NCI-H146 treated with DMSO at 0.1 percent for 48 hours (cell line): ENCODE results near the gene TMEM82.

ENCODE experiments used
- DNase-seq: peaks from one replicate; lab custom pipeline; 2025; ENCODE audit not compliant: unreplicated experiment; lab: John Stamatoyannopoulos, UW

The TMEM82 gene

DNA sequence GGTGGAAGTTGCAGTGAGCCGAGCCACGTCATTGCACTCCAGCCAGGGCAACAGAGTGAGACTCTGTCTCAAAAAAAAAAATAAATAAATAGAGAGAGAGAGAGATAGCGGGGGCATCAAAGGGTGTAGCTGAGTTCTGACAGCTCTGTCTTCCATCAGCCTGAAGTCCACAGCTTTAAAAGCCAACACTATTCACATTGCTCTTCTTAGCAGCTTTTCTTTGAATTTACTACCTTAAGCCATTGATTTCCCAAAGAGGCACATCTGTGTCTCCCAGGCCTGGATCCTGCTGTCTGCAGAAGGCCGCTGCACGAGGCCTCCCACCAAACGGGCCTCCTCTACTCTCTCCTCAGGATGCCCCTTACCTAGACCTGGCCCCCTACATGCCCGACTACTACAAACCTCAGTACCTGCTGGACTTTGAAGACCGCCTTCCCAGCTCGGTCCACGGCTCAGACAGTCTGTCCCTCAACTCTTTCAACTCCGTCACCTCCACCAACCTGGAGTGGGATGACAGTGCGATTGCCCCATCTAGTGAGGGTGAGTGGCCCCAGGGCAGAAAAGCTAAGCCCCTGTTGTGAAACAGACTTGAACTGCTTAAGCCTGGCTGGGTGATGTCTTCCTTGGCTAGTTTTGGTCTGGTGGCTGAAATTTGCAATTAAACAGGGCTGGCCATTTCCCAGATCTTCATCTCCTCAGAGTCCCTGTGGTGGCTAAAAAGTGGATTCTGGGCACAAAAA is 22.7 kb upstream of the TMEM82 start:
- no peak for DNase-seq

DNA sequence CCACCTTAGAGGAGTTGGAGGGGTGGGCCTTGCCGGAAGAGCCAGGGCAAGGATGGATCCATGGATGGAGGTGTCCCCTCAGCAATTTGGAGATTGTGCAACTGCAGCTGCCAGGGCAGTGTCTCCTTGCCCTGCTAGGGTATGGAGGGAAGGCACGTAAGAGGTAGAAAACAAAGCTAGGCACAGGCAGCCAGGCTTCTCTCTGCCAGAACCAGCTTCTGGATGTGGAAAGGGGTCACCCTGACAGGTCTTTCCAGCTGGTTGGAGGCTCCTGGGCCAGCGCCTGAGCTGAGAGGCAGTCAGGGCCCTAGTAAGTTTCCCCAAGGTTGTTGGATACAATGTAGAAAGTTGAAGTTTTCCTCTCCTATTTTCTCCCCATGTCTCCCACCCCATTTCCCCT is 21.4 kb upstream of the TMEM82 start:
- DNase-seq: no peak

DNA sequence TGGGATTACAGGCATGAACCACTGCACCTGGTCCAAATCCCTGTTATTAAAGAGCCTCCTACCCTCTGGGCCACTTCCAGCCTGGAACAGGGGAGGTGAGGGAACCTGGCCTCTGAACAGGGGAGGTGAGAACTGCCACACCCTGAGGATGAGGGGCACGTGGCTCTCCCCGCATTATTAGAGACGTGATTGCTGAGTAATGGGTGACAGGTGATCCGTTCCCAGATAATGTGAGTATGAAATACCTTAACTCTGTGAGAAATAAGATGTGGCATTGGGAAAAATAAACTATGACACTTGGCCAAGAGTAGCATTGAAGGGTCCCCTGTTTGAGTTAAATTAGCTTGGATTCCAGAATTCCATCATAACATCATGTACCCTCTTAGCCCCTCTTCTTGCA is 19.9 kb upstream of the TMEM82 start:
- DNase-seq: no peak

DNA sequence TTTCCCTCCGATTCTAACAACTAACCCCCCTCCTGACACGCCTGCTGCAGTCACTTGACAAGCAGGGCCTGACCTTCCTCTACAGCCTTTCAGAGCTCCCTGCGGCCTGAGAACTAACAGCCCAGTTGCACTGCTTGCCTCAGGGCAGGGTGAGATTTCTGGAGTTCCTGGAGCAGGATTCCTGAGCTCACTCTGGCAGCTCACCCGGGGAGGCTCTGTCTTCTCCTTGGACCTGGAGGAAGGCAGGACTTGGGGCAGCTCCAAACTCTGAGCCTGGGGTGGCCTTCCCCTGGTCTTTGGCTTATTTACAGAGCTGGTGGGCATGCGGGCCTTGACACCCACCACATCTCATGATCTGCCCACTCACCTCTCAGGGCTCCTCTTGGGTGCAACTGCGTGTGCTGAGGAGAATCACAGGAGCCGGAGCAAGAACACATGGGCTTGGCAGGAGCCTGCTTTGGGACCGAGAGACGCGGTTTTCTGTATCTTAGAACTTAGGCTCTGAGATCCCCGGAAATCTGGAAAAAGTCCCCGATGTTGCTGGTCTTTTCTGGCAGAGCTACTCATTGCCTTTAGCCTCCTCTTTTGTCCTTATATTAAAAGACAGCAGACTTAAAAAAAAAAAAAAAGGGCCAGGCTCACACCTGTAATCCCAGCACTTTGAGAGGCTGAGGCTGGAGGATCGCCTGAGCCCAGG is 19.3 kb upstream of the TMEM82 start:
- DNase-seq: no peak

DNA sequence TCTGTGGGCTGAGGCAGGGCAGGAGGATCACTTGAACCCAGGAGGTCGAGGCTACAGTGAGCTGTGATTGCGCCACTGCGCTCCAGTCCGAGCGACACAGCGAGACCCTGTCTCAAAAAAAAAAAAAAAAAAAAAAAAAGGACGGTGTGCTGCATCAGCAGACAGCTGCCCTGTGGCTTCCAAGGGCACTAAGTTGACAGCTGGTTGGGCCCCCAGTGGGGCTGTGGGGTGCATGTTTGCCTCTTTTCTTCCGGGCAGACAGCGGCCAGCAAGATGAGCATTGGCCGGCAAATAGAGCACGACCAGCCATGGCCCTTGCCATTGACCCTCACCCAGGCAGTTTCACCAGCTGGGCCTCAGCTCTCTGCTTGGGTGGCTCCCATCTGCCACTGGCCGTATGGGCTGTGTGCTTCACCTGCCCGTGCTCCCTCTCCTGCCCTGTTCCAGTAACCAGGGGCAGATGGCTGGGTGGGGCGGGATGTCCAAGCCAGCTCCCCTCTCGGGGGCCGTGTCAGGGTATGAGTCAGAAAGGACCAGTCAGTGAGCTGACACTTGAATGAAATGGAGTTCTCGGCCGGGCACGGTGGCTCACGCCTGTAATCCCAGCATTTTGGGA is 18.6 kb upstream of the TMEM82 start:
- no peak for DNase-seq

DNA sequence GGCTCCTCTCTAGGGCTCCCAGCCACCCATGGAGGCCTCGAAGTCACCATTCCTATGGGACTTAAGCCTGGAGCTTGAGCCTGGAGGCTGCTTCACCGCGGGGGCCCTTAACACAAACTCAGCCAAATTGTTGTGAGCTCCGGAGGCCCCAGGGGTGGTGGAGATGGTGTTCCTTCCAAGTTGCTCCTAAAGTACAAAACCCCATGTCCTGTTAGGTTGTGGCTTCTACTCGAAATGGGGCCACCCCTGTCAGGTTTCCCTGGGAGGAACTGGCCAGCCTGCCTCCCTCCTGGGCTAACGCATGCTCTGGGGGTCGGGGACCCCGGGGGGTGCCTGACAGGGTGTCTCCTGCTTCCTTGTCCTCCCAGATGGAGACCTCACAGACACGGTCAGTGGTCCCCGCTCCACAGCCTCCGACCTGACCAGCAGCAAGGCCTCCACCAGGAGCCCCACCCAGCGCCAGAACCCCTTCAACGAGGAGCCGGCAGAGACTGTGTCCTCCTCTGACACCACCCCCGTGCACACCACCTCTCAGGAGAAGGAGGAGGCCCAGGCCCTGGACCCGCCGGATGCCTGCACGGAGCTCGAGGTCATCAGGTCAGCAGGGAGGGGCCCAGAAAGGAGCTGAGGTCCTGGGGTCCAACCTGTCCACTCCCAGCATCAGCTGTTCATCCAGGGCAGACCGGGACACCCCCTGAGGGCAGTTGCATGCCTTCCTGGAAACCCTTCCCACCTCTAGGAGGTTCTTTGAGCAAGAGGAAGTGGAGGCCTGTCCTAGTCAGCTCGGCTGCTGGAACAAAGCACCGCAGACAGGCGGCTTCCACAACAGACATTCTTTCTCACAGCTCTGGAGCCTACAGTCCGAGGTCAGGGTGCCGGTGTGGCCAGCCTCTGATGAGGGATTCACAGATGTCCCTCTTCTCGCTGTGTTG is 17.1 kb upstream of the TMEM82 start:
- DNase-seq: no peak

DNA sequence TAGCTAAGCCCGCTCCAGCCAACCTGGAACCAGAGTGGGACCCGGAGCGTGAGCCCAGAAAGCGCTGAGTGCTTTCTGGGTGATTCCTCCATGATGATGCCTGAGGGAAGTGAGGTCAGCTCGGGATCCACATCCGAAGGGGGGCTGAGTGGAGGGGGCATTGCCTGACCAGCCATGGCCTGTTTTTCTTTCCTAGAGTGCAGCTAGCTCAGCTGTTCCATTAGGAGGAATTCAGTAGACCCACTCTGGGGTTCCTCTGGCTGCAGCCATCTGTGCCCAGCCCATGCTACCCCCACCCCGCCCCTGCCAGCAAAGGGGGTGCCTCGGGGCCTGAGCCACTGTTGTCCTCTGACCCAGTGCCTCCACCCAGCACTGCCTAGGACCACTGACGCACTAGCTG is 15.8 kb upstream of the TMEM82 start:
- DNase-seq: no peak

DNA sequence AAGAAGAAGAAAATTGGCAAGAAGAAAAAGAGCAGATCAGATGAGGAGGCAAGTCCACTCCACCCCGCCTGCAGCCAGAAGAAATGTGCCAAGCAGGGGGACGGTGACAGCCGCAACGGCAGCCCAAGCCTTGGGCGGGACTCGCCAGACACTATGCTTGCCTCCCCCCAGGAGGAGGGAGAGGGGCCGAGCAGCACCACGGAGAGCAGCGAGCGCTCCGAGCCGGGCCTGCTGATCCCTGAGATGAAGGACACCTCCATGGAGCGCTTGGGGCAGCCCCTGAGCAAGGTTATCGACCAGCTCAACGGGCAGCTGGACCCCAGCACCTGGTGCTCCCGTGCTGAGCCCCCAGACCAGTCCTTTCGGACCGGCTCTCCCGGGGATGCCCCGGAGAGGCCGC is 15.3 kb upstream of the TMEM82 start:
- no peak for DNase-seq

DNA sequence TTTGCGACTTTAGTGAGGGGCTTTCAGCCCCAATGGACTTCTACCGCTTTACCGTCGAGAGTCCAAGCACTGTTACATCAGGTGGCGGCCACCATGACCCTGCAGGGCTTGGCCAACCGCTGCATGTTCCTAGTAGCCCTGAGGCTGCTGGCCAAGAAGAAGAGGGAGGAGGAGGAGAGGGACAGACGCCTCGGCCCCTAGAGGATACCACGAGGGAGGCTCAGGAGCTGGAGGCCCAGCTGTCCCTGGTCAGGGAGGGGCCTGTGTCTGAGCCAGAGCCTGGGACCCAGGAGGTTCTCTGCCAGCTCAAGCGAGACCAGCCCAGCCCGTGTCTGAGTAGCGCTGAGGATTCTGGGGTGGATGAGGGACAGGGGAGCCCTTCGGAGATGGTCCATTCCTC is 14.9 kb upstream of the TMEM82 start:
- DNase-seq: no peak

DNA sequence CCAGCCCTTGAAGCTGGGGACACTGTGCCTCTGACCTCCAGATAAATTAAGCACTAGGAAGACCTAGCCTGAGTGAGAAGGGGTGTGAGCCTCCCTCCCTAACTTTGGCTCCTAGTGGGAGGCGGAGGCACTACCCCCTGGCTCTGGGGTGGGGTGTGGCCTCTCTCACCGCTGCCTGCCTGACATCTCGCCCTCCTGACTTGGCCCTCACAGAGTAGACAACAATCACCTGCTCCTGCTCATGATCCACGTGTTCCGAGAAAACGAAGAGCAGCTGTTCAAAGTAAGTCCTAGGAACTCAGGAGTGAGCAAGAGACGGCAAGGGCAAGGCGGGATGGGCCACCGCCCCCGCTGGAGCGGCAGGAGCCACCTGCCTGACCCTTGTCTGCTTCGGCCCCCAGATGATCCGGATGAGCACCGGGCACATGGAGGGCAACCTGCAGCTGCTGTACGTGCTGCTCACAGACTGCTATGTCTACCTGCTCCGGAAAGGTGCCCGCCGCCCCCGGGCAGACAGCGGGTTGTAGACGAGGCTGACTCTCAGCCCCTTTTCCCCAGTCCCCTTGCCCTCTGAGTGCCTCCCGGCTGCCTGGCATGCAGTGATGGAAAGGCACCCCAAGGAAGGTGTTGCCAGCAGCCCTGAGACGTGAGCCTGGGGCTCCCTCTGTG is 14.3 kb upstream of the TMEM82 start:
- DNase-seq: no peak

DNA sequence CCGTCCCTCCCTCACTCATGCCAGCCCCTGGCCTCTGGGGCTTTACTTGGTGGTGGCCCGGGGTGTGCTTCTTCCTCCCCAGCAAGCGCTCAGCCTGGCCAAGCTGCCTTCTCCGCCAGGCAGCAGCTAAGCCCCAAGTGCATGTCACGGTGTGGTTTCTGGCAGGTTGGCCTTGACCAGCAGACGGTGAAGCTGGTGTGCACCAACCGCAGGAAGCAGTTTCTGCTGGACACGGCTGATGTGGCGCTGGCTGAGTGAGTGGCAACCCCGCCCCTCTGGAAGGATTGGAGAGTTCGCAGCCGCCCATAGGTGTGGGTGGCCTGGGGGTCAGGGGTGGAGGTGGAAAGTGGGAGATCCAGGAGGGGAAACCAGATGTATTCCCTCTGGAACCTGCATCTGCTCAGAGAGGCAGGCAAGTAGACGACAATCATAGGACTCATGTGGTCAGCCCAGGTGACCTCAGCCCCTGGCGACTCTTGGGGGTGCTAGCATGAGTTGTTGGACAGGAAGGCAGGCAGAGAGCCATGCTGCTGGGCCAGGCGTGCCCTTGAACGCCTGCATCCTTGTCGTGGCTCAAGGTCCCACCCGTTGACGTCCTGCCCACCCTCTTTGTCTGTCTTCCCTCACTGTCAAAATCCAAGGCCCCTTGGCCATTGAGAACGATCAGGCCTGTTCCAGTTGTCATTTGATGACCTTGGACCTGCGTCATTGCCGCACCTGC is 13.2 kb upstream of the TMEM82 start:
- DNase-seq: no peak

DNA sequence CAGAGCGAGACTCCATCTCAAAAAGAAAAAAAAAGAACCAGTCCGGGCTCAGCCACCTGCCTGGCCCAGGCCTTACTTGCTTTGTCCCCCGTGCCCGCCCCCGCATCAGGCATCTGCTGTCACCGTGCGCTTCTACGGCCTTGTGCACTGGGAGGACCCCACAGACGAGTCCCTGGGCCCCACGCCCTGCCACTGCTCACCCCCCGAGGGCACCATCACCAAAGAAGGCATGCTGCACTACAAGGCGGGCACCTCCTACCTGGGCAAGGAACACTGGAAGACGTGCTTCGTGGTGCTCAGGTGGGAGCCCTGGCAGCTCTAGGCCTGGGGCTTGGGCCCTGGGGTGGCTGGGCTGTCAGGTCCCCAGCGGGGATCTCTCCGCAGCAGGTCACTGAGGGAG is 11.9 kb upstream of the TMEM82 start:
- DNase-seq: no peak

DNA sequence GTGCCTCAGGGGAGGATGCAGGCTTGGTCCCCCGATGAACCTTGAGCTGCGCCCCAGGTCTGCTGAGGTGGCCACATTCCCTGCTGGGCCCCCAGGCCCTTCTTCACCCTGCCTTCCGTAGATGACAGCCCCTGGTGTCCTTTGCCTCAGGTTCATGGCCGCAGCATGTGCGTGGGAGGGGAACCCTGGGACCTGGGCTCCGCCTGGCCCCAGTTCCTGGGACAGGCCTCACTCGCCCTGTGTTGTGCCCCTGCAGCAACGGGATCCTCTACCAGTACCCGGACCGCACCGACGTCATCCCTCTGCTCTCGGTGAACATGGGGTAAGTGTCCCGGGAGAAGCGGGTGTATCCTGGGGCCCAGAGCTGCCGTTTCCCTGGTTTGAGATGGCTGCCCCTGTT is 11.4 kb upstream of the TMEM82 start:
- DNase-seq: no peak

DNA sequence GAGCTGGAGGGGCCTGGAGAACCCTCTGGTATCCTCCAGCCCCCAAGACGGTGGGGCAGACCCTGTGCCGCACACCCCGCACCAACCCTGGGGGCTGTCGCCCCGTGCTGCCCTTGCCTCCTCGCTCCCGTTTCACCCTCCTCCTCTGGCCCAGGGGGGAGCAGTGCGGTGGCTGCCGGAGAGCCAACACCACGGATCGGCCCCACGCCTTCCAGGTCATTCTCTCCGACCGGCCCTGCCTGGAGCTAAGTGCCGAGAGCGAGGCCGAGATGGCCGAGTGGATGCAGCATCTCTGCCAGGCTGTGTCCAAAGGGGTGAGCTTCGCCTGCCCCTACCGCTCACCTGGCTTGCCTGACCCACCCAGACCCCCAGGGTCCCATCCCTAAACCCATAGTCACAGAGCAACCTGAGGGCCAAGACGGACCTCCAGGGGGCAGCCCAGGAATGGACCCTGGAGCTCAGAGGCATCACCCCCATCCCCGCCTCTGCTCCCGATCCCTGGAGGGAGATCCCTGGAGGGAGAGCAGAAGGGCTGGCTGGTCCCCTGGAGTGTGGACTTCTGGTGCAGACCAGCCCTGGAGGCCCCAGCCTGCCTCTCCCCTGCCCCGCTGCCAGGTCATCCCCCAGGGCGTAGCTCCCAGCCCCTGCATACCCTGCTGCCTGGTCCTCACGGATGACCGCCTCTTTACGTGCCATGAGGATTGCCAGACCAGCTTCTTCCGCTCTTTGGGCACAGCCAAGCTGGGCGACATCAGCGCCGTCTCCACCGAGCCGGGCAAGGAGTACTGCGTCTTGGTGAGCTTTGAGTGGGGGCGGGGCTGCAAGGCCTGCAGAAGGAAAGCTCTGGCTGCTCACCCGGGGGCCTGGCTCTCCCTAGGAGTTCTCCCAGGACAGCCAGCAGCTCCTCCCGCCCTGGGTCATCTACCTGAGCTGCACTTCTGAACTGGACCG is 10.3 kb upstream of the TMEM82 start:
- no peak for DNase-seq

DNA sequence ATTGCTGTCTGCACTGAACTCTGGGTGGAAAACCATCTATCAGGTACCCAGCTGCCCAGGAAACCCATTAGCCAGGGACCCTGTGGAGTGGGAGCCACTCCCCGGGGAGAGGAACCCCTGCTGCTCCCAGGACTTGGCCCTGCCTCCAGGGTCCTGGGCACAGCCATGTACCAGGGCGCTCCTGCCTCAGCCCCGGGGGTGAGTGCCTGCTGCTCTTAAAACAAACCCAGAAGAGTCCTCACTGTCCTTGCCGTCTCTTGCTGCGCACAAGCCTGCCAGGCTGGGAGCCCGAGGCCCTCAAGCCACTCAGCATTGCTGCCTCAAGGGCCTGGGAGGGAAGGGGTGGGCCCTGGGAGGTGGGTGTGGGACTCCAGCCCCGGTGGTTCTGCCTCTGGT is 9.6 kb upstream of the TMEM82 start:
- no peak for DNase-seq

DNA sequence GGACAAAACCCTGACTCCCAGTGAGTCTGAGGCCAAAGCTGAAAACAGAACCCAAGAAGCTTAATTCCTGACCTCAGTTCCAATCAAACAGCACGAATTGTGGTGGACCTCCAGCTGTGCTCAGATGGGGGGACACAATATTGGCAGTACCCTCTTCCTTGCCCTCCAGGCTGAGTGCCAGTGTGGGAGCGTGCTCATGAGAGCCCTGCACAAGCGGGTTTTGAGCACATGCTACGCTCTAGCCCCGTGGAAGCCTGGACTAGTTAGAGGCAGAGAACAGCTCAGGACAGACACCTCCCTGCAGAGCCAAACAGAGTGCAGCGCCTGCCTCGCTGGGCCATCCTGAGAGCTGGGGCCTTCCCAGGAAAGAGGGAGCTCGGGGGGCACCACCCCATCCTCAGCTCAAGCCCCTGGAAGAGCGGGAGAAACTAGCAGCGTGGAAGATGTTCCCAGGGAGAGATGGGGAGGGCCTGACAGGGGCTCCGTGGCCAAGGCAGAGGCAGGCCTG is 9.0 kb upstream of the TMEM82 start:
- no peak for DNase-seq

DNA sequence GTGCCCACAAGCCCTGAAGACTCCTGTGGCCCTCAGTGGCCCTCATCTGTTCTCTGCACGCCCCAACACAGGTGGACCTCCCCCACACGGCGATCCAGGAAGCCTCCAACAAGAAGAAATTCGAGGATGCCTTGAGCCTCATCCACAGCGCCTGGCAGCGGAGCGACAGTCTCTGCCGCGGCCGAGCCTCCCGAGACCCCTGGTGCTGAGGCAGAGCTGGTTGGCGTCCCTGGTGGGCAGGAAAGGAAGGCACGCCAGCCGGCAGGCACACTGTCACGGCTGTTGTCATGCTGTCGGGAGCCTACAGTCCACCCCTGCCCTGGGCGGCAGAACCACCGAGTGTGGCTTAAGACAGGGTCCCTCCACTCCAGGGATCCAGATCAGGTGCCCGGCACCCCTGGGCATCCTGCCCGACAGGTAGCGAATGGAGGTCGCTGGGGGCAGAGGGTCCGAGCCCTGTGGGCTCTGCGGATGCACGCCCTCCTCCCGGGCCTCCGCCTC is 8.5 kb upstream of the TMEM82 start:
- DNase-seq: no peak

DNA sequence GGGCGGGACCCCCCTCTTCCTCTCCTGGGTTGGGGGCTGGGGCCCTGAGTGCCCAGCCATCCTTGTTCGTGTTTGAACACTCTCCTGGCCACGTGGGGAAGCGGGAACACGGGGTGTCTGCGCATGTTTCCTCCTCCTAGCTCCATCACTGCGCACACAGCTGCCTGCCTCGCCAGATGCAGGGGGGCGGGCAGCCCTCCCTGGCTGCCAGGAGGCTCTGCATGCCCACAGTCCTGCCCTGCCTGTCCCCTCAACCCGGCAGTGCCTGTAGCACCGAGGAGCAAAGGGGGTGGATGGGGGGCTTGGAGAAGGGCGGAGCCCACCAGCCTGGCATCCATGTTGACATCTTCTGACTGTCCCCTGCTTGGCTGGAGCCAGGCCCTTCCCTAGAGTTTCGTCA is 8.0 kb upstream of the TMEM82 start:
- DNase-seq: no peak

DNA sequence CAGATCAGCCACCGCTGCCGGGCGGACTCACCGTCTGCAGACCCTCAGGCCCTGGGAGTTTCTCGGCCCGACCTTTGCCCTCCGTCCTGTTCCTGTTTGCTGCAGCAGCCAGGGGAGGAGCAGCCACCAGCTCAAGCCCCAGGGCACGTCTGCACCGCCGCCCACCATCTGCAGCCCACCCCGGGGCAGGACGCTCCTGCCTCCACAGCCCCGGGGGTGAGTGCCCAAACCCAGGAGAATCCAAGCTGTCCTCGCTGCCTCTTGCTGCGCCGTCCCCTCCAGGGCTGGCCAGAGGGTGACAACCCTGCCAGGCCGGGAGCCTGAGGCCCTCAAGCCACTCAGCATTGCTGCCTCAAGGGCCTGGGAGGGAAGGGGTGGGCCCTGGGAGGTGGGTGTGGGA is 7.4 kb upstream of the TMEM82 start:
- DNase-seq: no peak
